Left renal cortex interstitium (tissue), 4 donors: Measurements from ENCODE around the gene MRPL30. TPM values are rescaled to one million over a fixed set of nuclear protein-coding genes. Genes with fewer than 3 reads are reported as not detected.
A peak's percentile ranks its signal among the peaks of the same experiment; 100 is the strongest.
"Not testable (repeated sequence)": the region's sequence is repeated elsewhere in the genome, so short reads cannot be mapped to it uniquely, and the experiment has no call there.

Experiments
- DNase-seq, 4 donors: peaks; one replicate each; pipeline ENCODE4 v3.0.0-alpha.2; 2013; ENCODE audit warnings: low read depth in 4 of 4, low spot score in 2 of 4, missing footprints in 1 of 4
- polyA plus RNA-seq, 4 donors: library from polyadenylated mRNA; unstranded; fragments of 120-200 nt; gene quantifications; one replicate each; pipeline ENCODE4 v1.2.1, GENCODE V29; 2013; ENCODE audit not compliant: insufficient read length in 4 of 4

The MRPL30 gene
- 10 to 100 TPM; 43.4 to 53.6 (median 52.3) TPM for polyA plus RNA-seq

GRCh38 chr2:99180755-99181623, at the start of gene MRPL30, which contains the start of gene MITD1:
Gene MRPL30, plus strand, starts transcription at chr2:99181184. Its CDS starts 5,020 bp downstream, at chr2:99186204.
Gene MITD1, minus strand, starts transcription at chr2:99181058. Its CDS starts 77 bp downstream, at chr2:99180981.
- DNase-seq: peak; percentile 90 to 93 (median 92)

- not testable (repeated sequence) for DNase-seq
These were observed 45.9 kb upstream of the MRPL30 start for GRCh38 chr2:99135044-99135556.

GRCh38 chr2:99139003-99139402, 42.0 kb upstream of the MRPL30 start:
- DNase-seq: no peak

GRCh38 chr2:99140056-99140859, 40.7 kb upstream of the MRPL30 start:
- no peak for DNase-seq

GRCh38 chr2:99140860-99141109, 40.2 kb upstream of the MRPL30 start:
- DNase-seq: no peak

- DNase-seq: peak; percentile 80 to 91 (median 88)
These were observed 39.6 kb upstream of the MRPL30 start, which contains the start of gene C2orf15 for GRCh38 chr2:99141110-99142108. Gene C2orf15, plus strand, starts transcription at chr2:99141707. Its CDS starts 8,852 bp downstream, at chr2:99150559.

GRCh38 chr2:99150706-99151105, 30.3 kb upstream of the MRPL30 start:
- no peak for DNase-seq

- DNase-seq: no peak
These were observed 28.6 kb upstream of the MRPL30 start for GRCh38 chr2:99152199-99152895.

- no peak for DNase-seq
These were observed 26.9 kb upstream of the MRPL30 start for GRCh38 chr2:99153921-99154604.

- peak in 3 of 4 donors; percentile 79 to 89 (median 87) for DNase-seq
These were observed 26.1 kb upstream of the MRPL30 start, which contains the start of the genes LIPT1 and TSGA10 for GRCh38 chr2:99154643-99155536. Gene LIPT1, plus strand, starts transcription at chr2:99154967. Its CDS starts 6,991 bp downstream, at chr2:99161958. Gene TSGA10, minus strand, starts transcription at chr2:99154942. Its CDS starts 45,503 bp downstream, at chr2:99109439.

GRCh38 chr2:99156891-99157290, 24.1 kb upstream of the MRPL30 start:
- no peak for DNase-seq

GRCh38 chr2:99158599-99158998, 22.4 kb upstream of the MRPL30 start:
- no peak for DNase-seq

- DNase-seq: no peak
These were observed 21.4 kb upstream of the MRPL30 start for GRCh38 chr2:99159594-99159993.

GRCh38 chr2:99166218-99166617, 14.8 kb upstream of the MRPL30 start:
- DNase-seq: no peak

GRCh38 chr2:99169534-99169933, 11.4 kb upstream of the MRPL30 start:
- no peak for DNase-seq

- no peak for DNase-seq
These were observed 9.4 kb upstream of the MRPL30 start for GRCh38 chr2:99171377-99172140.

GRCh38 chr2:99181624-99182000, 628 bp downstream of the MRPL30 start:
- DNase-seq: no peak
